ENCODE measurements around the gene INTS14. TPM values are rescaled to one million over a fixed set of nuclear protein-coding genes. Genes with fewer than 3 reads are reported as not detected.
A peak's percentile ranks its signal among the peaks of the same experiment; 100 is the strongest.

The INTS14 gene
- total RNA-seq, 1 donor: 41.0 TPM

GRCh38 chr15:65571971-65572370 lies 39.0 kb downstream of the INTS14 start:
- no peak for DNase-seq (ENCODE audit: low read depth)
- no peak for TF ChIP-seq CTCF (IDR thresholded peaks at IDR 0.05; ENCODE audit: insufficient read depth, low read depth, low read length)
- H3K4me3 ChIP-seq (ENCODE audit: low read depth, low read length): no peak overlapping the region

DNA sequence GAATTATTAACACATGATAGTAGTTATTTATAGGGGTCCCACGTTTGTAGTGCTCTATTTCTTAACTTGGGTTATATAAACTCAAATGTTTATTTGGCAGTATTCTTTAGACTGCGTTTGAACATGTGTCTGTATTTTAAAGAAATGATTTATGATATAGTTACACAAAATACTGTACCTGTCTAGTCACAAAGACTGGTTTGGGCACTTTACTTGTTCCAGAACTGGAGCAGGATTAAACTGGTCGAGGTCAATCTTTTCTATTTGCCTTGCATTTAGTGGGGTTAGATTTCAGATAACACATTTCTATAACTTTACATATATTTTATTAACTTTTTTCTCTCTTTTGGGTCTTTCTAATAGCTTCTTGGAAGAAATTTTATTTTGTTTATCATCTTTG lies 41.2 kb downstream of the INTS14 start:
- no peak for DNase-seq (ENCODE audit: low read depth)
- H3K4me3 ChIP-seq (ENCODE audit: low read depth, low read length): no peak overlapping the region
- TF ChIP-seq CTCF (IDR thresholded peaks at IDR 0.05; ENCODE audit: insufficient read depth, low read depth, low read length): no peak

DNA sequence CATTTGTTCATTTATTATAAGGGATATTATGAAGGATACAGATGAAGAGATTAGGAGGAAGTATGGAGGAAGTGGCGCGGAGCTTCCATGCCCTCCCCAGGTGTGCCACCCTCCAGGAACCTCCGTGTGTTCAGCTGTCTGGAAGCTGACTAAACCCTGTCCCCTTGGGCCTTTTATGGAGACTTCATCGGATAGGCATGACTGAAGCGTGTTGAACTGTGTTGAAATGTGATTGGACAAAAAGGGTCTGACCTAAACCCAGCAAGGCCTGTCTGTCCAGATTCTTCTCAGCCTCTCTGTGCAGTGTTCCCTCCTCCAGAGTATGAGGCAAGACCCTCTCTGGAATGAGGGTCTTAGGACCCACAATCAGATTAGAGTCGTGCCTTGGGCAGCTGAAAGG lies 49.0 kb downstream of the INTS14 start:
- H3K4me3 ChIP-seq (ENCODE audit: low read depth, low read length): no peak overlapping the region
- DNase-seq (ENCODE audit: low read depth): no peak
- TF ChIP-seq CTCF (IDR thresholded peaks at IDR 0.05; ENCODE audit: insufficient read depth, low read depth, low read length): no peak

DNA sequence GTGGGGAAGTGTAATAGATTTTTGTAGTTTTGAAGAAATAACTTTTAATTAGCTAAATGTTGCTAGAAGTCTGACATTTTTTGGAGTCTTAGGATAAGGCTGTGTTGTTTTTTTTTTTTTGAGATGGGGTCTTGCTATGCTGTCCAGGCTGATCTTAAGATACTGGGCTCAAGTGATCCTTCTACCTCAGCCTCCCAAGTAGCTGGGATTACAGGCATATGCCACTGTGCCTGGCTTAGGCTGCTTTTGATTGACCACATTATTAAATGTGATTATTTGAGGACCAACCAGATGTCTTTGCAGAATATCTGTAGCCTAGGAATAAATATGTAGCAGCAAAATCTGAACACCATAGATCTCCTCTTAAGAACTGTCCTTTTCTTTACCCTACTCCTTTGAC lies 51.0 kb downstream of the INTS14 start:
- no peak for TF ChIP-seq CTCF (IDR thresholded peaks at IDR 0.05; ENCODE audit: insufficient read depth, low read depth, low read length)
- no peak overlapping the region for H3K4me3 ChIP-seq (ENCODE audit: low read depth, low read length)
- no peak for DNase-seq (ENCODE audit: low read depth)

DNA sequence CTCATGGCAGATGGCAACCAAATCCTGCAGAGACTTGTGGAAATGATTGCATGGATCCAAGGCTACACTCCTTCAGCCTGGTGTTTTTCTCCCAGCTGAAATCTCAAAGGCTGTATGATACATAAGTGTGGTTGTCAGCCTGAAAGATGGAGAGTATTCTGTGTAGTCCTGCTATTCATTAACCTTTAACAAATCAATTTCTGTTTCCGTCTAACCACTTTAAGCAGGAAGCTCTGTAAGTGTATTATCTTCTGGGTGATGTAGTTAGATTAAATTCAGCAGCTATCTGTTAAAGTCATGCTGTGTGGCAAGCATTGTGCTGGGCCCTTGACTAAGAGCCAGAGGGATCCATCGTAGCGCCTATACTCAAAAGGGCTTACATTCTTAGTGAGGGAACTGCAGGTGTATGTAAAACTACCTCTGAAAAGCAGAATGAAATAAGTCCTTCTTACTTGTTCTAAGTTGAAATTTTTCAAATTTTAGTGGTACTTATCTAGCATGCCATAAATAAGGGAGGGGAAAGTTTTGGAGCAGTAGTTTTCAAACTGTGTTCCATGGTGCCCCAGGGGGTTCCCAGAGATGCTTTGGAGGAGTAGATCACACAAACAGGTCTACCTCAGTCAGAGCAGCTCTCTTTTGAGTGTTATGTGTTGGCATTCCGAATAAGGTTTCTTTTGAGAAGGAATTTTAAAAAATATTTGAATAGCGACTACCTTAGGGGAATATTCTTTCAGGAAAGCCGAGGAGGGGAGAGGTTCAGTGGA lies 51.8 kb downstream of the INTS14 start:
- no peak overlapping the region for H3K4me3 ChIP-seq (ENCODE audit: low read depth, low read length)
- no peak for TF ChIP-seq CTCF (IDR thresholded peaks at IDR 0.05; ENCODE audit: insufficient read depth, low read depth, low read length)
- no peak for DNase-seq (ENCODE audit: low read depth)

DNA sequence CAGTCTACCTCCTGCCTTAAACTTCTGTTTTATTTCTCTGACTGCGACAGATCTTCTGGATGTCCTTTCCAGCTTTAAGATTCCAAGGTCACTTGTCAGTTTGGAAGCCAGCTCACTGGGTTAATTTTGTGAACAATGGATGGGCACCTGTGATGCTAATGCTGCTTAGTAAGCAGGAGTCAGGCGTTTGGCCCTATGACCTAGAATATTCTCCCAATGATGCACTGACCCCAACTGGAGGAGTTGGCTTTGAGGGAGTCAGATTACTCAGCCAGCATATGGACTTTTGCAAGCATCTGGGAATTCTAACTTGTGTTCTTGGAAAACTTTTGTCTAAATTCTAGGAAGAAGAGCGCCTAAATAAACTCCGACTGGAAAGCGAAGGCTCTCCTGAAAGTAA lies 52.6 kb downstream of the INTS14 start:
- DNase-seq (ENCODE audit: low read depth): peak; percentile 82
- no peak for TF ChIP-seq CTCF (IDR thresholded peaks at IDR 0.05; ENCODE audit: insufficient read depth, low read depth, low read length)
- no peak overlapping the region for H3K4me3 ChIP-seq (ENCODE audit: low read depth, low read length)

- TF ChIP-seq CTCF (IDR thresholded peaks at IDR 0.05; ENCODE audit: insufficient read depth, low read depth, low read length): no peak
- DNase-seq (ENCODE audit: low read depth): no peak
- no peak overlapping the region for H3K4me3 ChIP-seq (ENCODE audit: low read depth, low read length)
Observed at GRCh38 chr15:65556622-65557021, 54.3 kb downstream of the INTS14 start.

Measured in fibroblast of villous mesenchyme (primary cell).